H1 (cell line): Measurements from ENCODE around the gene EMC1. TPM values are rescaled to one million over a fixed set of nuclear protein-coding genes. Genes with fewer than 3 reads are reported as not detected.

Experiments used
- CTCF ChIA-PET: fragments of 300-600 bp; sonication (Branson Sonifier 250); formaldehyde crosslinking; loops from one replicate; lab custom pipeline; 2021; ENCODE audit not compliant: partially characterized antibody; lab: Charles Lee
- POLR2A ChIA-PET: fragments of 300-600 bp; sonication (Branson Sonifier 250); formaldehyde crosslinking; loops from one replicate; lab custom pipeline; 2021; ENCODE audit warnings: inconsistent platforms; ENCODE audit not compliant: partially characterized antibody; lab: Charles Lee
- DNase-seq, 2 experiments: peaks; one replicate each; pipeline versions ENCODE4 v3.0.0 to v3.0.0-alpha.2; 2010 to 2022; ENCODE audit warnings: low spot score in 2 of 2, low read depth in 1 of 2, mixed read lengths in 1 of 2
- FAIRE-seq: peaks from 2 replicates; lab custom pipeline; 2011; peaks lifted over from hg19 to GRCh38; lab: Jason Lieb, UNC
- H2AFZ ChIP-seq: 2 replicates; pipeline ENCODE4 v1.8.1; 2012; ENCODE audit warnings: low read length, inconsistent platforms
- H2AK5ac ChIP-seq: 2 replicates; pipeline ENCODE4 v1.6.1; 2013; ENCODE audit warnings: low read depth, low read length
- H2BK120ac ChIP-seq: replicated peaks from 2 replicates; pipeline ENCODE3; 2013; ENCODE audit warnings: low read depth, low read length, inconsistent platforms
- H2BK12ac ChIP-seq: 2 replicates; pipeline ENCODE4 v1.6.1; 2013; ENCODE audit warnings: low read depth, low read length
- H2BK15ac ChIP-seq: 2 replicates; pipeline ENCODE4 v1.6.1; 2013; ENCODE audit warnings: low read length
- H2BK20ac ChIP-seq: 2 replicates; pipeline ENCODE4 v1.6.1; 2013; ENCODE audit warnings: low read length
- H2BK5ac ChIP-seq: 2 replicates; pipeline ENCODE4 v1.6.1; 2013; ENCODE audit warnings: low read depth, low read length
- H3K14ac ChIP-seq: 2 replicates; pipeline ENCODE4 v1.6.1; 2013; ENCODE audit warnings: inconsistent platforms; ENCODE audit not compliant: insufficient read length
- H3K18ac ChIP-seq: 2 replicates; pipeline ENCODE4 v1.6.1; 2013; ENCODE audit warnings: low read length; ENCODE audit errors: extremely low read depth
- H3K23ac ChIP-seq: 2 replicates; pipeline ENCODE4 v1.6.1; 2013; ENCODE audit warnings: inconsistent platforms; ENCODE audit not compliant: insufficient read length
- H3K23me2 ChIP-seq: 2 replicates; pipeline ENCODE4 v1.6.1; 2013; ENCODE audit warnings: low read depth, low read length
- H3K27ac ChIP-seq: 2 replicates; pipeline ENCODE4 v1.6.1; 2011; ENCODE audit warnings: low read depth, low read length, inconsistent platforms
- H3K27me3 ChIP-seq, 4 experiments: replicated peaks in 1 of 4; 1 replicate in 1 of 4; 2 replicates in 3 of 4; pipeline versions ENCODE4 v1.6.1 to v1.8.1; 2011 to 2013; ENCODE audit warnings: low read length in 3 of 4, mild to moderate bottlenecking in 3 of 4, inconsistent platforms in 2 of 4, mixed read lengths in 2 of 4, moderate library complexity in 1 of 4; ENCODE audit not compliant: control insufficient read depth in 3 of 4, insufficient read depth in 3 of 4; ENCODE audit errors: extremely low read depth in 1 of 4
- H3K36me3 ChIP-seq, 4 experiments: 2 replicates each; pipeline versions ENCODE4 v1.6.1 to v1.8.1; 2011 to 2013; ENCODE audit warnings: mild to moderate bottlenecking in 4 of 4, low read length in 3 of 4, moderate library complexity in 2 of 4, control low read depth in 1 of 4, inconsistent platforms in 1 of 4; ENCODE audit not compliant: insufficient read depth in 4 of 4, control insufficient read depth in 2 of 4
- H3K4ac ChIP-seq: replicated peaks from 2 replicates; pipeline ENCODE3; 2013; ENCODE audit warnings: low read length, low read depth, mixed read lengths, inconsistent platforms; ENCODE audit not compliant: insufficient read length
- H3K4me1 ChIP-seq, 4 experiments: replicated peaks in 1 of 4; 1 replicate in 1 of 4; 2 replicates in 3 of 4; pipeline versions ENCODE4 v1.6.1 to v1.8.1; 2011 to 2013; ENCODE audit warnings: low read length in 3 of 4, inconsistent platforms in 2 of 4, mixed read lengths in 1 of 4; ENCODE audit not compliant: insufficient read depth in 4 of 4, control insufficient read depth in 3 of 4
- H3K4me2 ChIP-seq, 2 experiments: 2 replicates each; pipeline versions ENCODE4 v1.6.1 to v1.8.1; 2011 to 2013; ENCODE audit warnings: low read depth in 2 of 2, low read length in 2 of 2, control low read depth in 1 of 2, inconsistent platforms in 1 of 2, mild to moderate bottlenecking in 1 of 2; ENCODE audit not compliant: insufficient read depth in 1 of 2
- H3K4me3 ChIP-seq, 4 experiments: fragments of 200-600, 300-600 bp in 1 of 4; sonication (generic), shearing (Covaris generic), sonication (Bioruptor Twin) in 1 of 4; 2 replicates each; pipeline versions ENCODE4 v1.5.1 to v1.8.1; 2011 to 2016; ENCODE audit warnings: low read length in 4 of 4, low read depth in 3 of 4, control low read depth in 2 of 4, inconsistent platforms in 2 of 4, mild to moderate bottlenecking in 2 of 4, mixed read lengths in 1 of 4, moderate library complexity in 1 of 4; ENCODE audit not compliant: insufficient read depth in 2 of 4; ENCODE audit errors: extremely low read depth in 1 of 4
- H3K56ac ChIP-seq: replicated peaks from 2 replicates; pipeline ENCODE3; 2013; ENCODE audit warnings: low read depth, mild to moderate bottlenecking, mixed read lengths, low read length, inconsistent platforms; ENCODE audit not compliant: insufficient read length
- H3K79me1 ChIP-seq: 2 replicates; pipeline ENCODE4 v1.6.1; 2013; ENCODE audit warnings: low read depth, low read length, control low read depth
- H3K79me2 ChIP-seq, 2 experiments: 2 replicates each; pipeline versions ENCODE4 v1.6.1 to v1.8.1; 2012 to 2013; ENCODE audit warnings: low read length in 2 of 2, mild to moderate bottlenecking in 2 of 2, inconsistent platforms in 1 of 2; ENCODE audit not compliant: insufficient read depth in 2 of 2, control insufficient read depth in 1 of 2
- H3K9ac ChIP-seq, 4 experiments: replicated peaks in 1 of 4; 1 replicate in 1 of 4; 2 replicates in 3 of 4; pipeline versions ENCODE4 v1.6.1 to v1.8.1; 2011 to 2013; ENCODE audit warnings: low read depth in 3 of 4, low read length in 3 of 4, control low read depth in 2 of 4, mild to moderate bottlenecking in 2 of 4, moderate library complexity in 2 of 4, inconsistent platforms in 1 of 4; ENCODE audit errors: extremely low read depth in 1 of 4
- H3K9me3 ChIP-seq, 2 experiments: 2 replicates each; pipeline versions ENCODE4 v1.6.1 to v1.8.1; 2012 to 2013; ENCODE audit warnings: mild to moderate bottlenecking in 2 of 2, moderate library complexity in 2 of 2, control low read depth in 1 of 2, inconsistent platforms in 1 of 2, low read depth in 1 of 2, low read length in 1 of 2, mixed read lengths in 1 of 2; ENCODE audit not compliant: insufficient read depth in 2 of 2
- H4K20me1 ChIP-seq, 2 experiments: replicated peaks in 1 of 2; 2 replicates each; pipeline versions ENCODE3 to v1.8.1; 2011 to 2013; ENCODE audit warnings: inconsistent platforms in 2 of 2, low read length in 2 of 2, mild to moderate bottlenecking in 1 of 2; ENCODE audit not compliant: insufficient read depth in 2 of 2, control insufficient read depth in 1 of 2
- H4K5ac ChIP-seq: 2 replicates; pipeline ENCODE4 v1.6.1; 2013; ENCODE audit warnings: low read length, low read depth, mixed read lengths, inconsistent platforms; ENCODE audit not compliant: insufficient read length
- H4K8ac ChIP-seq: 2 replicates; pipeline ENCODE4 v1.8.0; 2013; ENCODE audit warnings: mild to moderate bottlenecking, moderate library complexity, low read length, inconsistent platforms; ENCODE audit not compliant: insufficient read depth; ENCODE audit errors: extremely low read depth
- H4K91ac ChIP-seq: replicated peaks from 2 replicates; pipeline ENCODE3; 2013; ENCODE audit warnings: low read length, mixed read lengths, inconsistent platforms; ENCODE audit not compliant: insufficient read length
- POLR2AphosphoS5 ChIP-seq: IDR thresholded peaks from 2 replicates; pipeline ENCODE4 v1.6.1; 2011; ENCODE audit warnings: low read depth, low read length
- RAD21 ChIP-seq, 2 experiments: IDR thresholded peaks in 1 of 2; conservative IDR thresholded peaks in 1 of 2; 2 replicates each; pipeline ENCODE4 v1.6.1; 2011; ENCODE audit warnings: low read depth in 2 of 2, low read length in 2 of 2, improper control_type of control experiment in 1 of 2, inconsistent platforms in 1 of 2, mild to moderate bottlenecking in 1 of 2, moderate library complexity in 1 of 2
- RFX5 ChIP-seq: IDR thresholded peaks from 2 replicates; pipeline ENCODE4 v1.6.1; 2011; ENCODE audit warnings: low read depth, low read length, improper control_type of control experiment, borderline replicate concordance
- RNF2 ChIP-seq: fragments of 200-900, 300-1000 bp; sonication (generic); IDR thresholded peaks from 2 replicates; pipeline ENCODE4 v1.7.1; 2016; ENCODE audit warnings: borderline replicate concordance, low read depth, mild to moderate bottlenecking, antibody characterized with exemption, low read length; ENCODE audit not compliant: poor library complexity, severe bottlenecking; ENCODE audit errors: missing control alignments
- SP1 ChIP-seq: IDR thresholded peaks from 2 replicates; pipeline ENCODE4 v1.6.1; 2011; ENCODE audit warnings: low read depth, low read length
- WGBS, 2 experiments: shearing (Covaris generic) in 1 of 2; methylation state at CpG; one replicate each; pipeline versions ENCODE4 v1.1.6 to v1.1.7; 2013 to 2015; ENCODE audit warnings: low lambda C conversion rate in 2 of 2, mixed read lengths in 2 of 2, inconsistent platforms in 1 of 2, low coverage in 1 of 2, missing lambda C conversion rate in 1 of 2; ENCODE audit not compliant: insufficient replicate concordance in 2 of 2, insufficient coverage in 1 of 2, insufficient read length in 1 of 2; ENCODE audit errors: extremely low coverage in 1 of 2, missing lambda C conversion rate in 1 of 2; 5-methylcytosine and 5-hydroxymethylcytosine counted together
- polyA plus RNA-seq, 7 experiments: library from polyadenylated mRNA; depleted of rRNA in 3 of 7; stranded (reverse) in 5 of 7; unstranded in 2 of 7; fragments of >200 nt in 5 of 7; fragments of 200-250 nt in 2 of 7; gene quantifications; 1 replicate in 5 of 7; 2 replicates in 1 of 7; 4 replicates in 1 of 7; pipeline versions ENCODE4 v1.2.1 to v1.2.3, GENCODE V29; 2011 to 2013; ENCODE audit warnings: missing spikeins in 2 of 7, mixed read lengths in 2 of 7
- total RNA-seq: library from RNA; stranded (reverse); fragmentation: NEBNext Ultra II Directional; extraction: Animal tissue kit (Norgen Biotek cat#: 25700); gene quantifications from 2 replicates; pipeline ENCODE4 v1.2.1, GENCODE V29; 2021

The EMC1 gene
- total and polyA plus RNA-seq, 2 of the 8 experiments (the other 6 are each of a cell fraction or from before 2014, with no cell fraction given), result 51.0 to 53.5 TPM

GRCh38 chr1:19191811-19192210, 59.5 kb downstream of the EMC1 start:
- no peaks in the 10 kb centered on the region for H3K27me3 ChIP-seq
- no peak overlapping the region for H2BK15ac ChIP-seq
- no peak overlapping the region for H3K4me3 ChIP-seq
- H3K14ac ChIP-seq, result no peak overlapping the region
- H3K79me1 ChIP-seq, result no peaks in the 10 kb centered on the region
- H3K4ac ChIP-seq, result no peak overlapping the region
- H4K5ac ChIP-seq, result no peak overlapping the region
- H4K20me1 ChIP-seq, result peaks cover 2 to 7% of the 10 kb centered on the region in 2 experiments
- ChIA-PET POLR2A (interaction anchor here (1.5 to 1.8 kb wide), 2 partner anchors 19 to 39 kb away, joined by 4 to 6 read pairs; no protein-coding TSS in a partner anchor), CTCF (no interaction called here)
- no peak overlapping the region for H3K18ac ChIP-seq
- H2AFZ ChIP-seq, result no peak overlapping the region
- H3K4me2 ChIP-seq, result no peak overlapping the region
- H2BK120ac ChIP-seq, result no peak overlapping the region
- H3K9me3 ChIP-seq, result no peaks in the 10 kb centered on the region
- no peak overlapping the region for H2BK5ac ChIP-seq
- peaks cover 4% of the 10 kb centered on the region; the same call in 1 of the 2 replicates for H3K23me2 ChIP-seq
- H4K91ac ChIP-seq, result no peak overlapping the region
- FAIRE-seq, result no peak
- no peak for DNase-seq
- peaks cover 28 to 76% (median 58%) of the 10 kb centered on the region in 4 experiments for H3K36me3 ChIP-seq
- no peak overlapping the region for H4K8ac ChIP-seq
- no peak overlapping the region for H2BK20ac ChIP-seq
- no peak overlapping the region for H2AK5ac ChIP-seq
- H2BK12ac ChIP-seq, result no peak overlapping the region
- H3K9ac ChIP-seq, result no peak overlapping the region
- peaks cover 0 to 2% (median 0%) of the 10 kb centered on the region in 4 experiments; a peak in 1 of 7 replicates for H3K4me1 ChIP-seq
- no peak overlapping the region for H3K56ac ChIP-seq
- H3K23ac ChIP-seq, result no peak overlapping the region
- H3K27ac ChIP-seq, result no peak overlapping the region
- WGBS, 2 experiments, result 94% methylated on average over 3 of the region's 3 CpGs; no CpG with 5 or more reads in 1 of the 2 experiments
- TF ChIP-seq SP1, result no peak
- TF ChIP-seq POLR2AphosphoS5, result no peak
- TF ChIP-seq RFX5, result no peak
- TF ChIP-seq RAD21 (IDR thresholded peaks at IDR 0.05 in 1 of 2, conservative IDR thresholded peaks at IDR 0.05 in 1 of 2; ENCODE audit: low read depth in 2 of 2, low read length in 2 of 2), result no peak
- no peak for TF ChIP-seq RNF2
- TF ChIP-seq, all 59 proteins: peak for 0
- H3K79me2 ChIP-seq, result peaks cover 0 to 5% of the 10 kb centered on the region in 2 experiments; a peak in 1 of 4 replicates
